ENCODE measurements around the gene SLC6A12. TPM values are rescaled to one million over a fixed set of nuclear protein-coding genes. Genes with fewer than 3 reads are reported as not detected.

Gene SLC6A12
- total RNA-seq, 2 donors from 2014 or later: 0.33 to 6.7 TPM

- no peaks in the 10 kb centered on the region for H3K36me3 ChIP-seq (replicated peaks in 1 of 2; ENCODE audit: insufficient read depth in 1 of 2, low read depth in 2 of 2)
- H3K27ac ChIP-seq: no peak overlapping the region
- ATAC-seq (no peak), DNase-seq (no peak)
- H3K4me1 ChIP-seq: no peaks in the 10 kb centered on the region
- TF ChIP-seq POLR2A (IDR thresholded peaks at IDR 0.05): no peak
- TF ChIP-seq CTCF (IDR thresholded peaks at IDR 0.05): no peak
- H3K9me3 ChIP-seq: no peaks in the 10 kb centered on the region
- intact Hi-C loops (cut with DNase I): no loop called here
- no peaks in the 10 kb centered on the region for H3K27me3 ChIP-seq
- H3K4me3 ChIP-seq: no peak overlapping the region
- 89 to 91% methylated on average over 9 of the region's 9 CpGs for WGBS, 2 donors
These were observed 27.3 kb upstream of the SLC6A12 start for GRCh38 chr12:241266-241665.

- no peak for DNase-seq
- Histone ChIP-seq H3K9me3 (no peaks in the 10 kb centered on the region), H3K36me3 (replicated peaks in 1 of 2; ENCODE audit: insufficient read depth in 1 of 2, low read depth in 2 of 2) (no peaks in the 10 kb centered on the region), H3K4me3 (no peak overlapping the region), H3K4me1 (no peaks in the 10 kb centered on the region), H3K27ac (no peak overlapping the region), H3K27me3 (no peaks in the 10 kb centered on the region)
- intact Hi-C loops (cut with DNase I): no loop called here
- ATAC-seq: no peak
- no peak for TF ChIP-seq CTCF (IDR thresholded peaks at IDR 0.05)
- no peak for TF ChIP-seq POLR2A (IDR thresholded peaks at IDR 0.05)
- 75 to 78% methylated on average over 9 of the region's 9 CpGs for WGBS, 2 donors
These were observed 26.6 kb upstream of the SLC6A12 start for GRCh38 chr12:240566-240965.

- 64 to 70% methylated on average over 19 of the region's 19 CpGs for WGBS, 2 donors
These were observed 24.9 kb upstream of the SLC6A12 start for GRCh38 chr12:238736-239398.

GRCh38 chr12:238116-238515 lies 24.2 kb upstream of the SLC6A12 start:
- H3K36me3 ChIP-seq (replicated peaks in 1 of 2; ENCODE audit: insufficient read depth in 1 of 2, low read depth in 2 of 2): no peaks in the 10 kb centered on the region
- no peak overlapping the region for H3K27ac ChIP-seq
- H3K27me3 ChIP-seq: no peaks in the 10 kb centered on the region
- no peaks in the 10 kb centered on the region for H3K9me3 ChIP-seq
- 79 to 83% methylated on average over 9 of the region's 9 CpGs for whole genome bisulfite sequencing, 2 donors
- intact Hi-C loops (cut with DNase I): no loop called here
- ATAC-seq (no peak), DNase-seq (no peak)
- no peaks in the 10 kb centered on the region for H3K4me1 ChIP-seq
- H3K4me3 ChIP-seq: no peak overlapping the region
- TF ChIP-seq CTCF (IDR thresholded peaks at IDR 0.05) (no peak), POLR2A (IDR thresholded peaks at IDR 0.05) (no peak)

More at GRCh38 chr12:238736-239398, 24.9 kb upstream of the SLC6A12 start:
- intact Hi-C loops (cut with DNase I): no loop called here
- Histone ChIP-seq H3K4me1 (no peaks in the 10 kb centered on the region), H3K9me3 (no peaks in the 10 kb centered on the region), H3K27me3 (no peaks in the 10 kb centered on the region), H3K27ac (no peak overlapping the region), H3K4me3 (no peak overlapping the region), H3K36me3 (replicated peaks in 1 of 2; ENCODE audit: insufficient read depth in 1 of 2, low read depth in 2 of 2) (no peaks in the 10 kb centered on the region)
- ATAC-seq: no peak
- TF ChIP-seq POLR2A (IDR thresholded peaks at IDR 0.05) (no peak), CTCF (IDR thresholded peaks at IDR 0.05) (no peak)
- DNase-seq: no peak

Data from body of pancreas (tissue), 4 donors.